ENCODE measurements around the gene C1orf94. TPM values are rescaled to one million over a fixed set of nuclear protein-coding genes. Genes with fewer than 3 reads are reported as not detected.

C1orf94 gene
- under 1 TPM in 1 of 4 donors, not detected in 3; 0.13 TPM for total RNA-seq

- 5 to 7% methylated on average over 28 to 44 of the region's 58 CpGs for WGBS, 2 donors
- intact Hi-C loops (cut with DNase I; ENCODE audit: low total_unique reads), result no loop called here
- DNase-seq (ENCODE audit: low spot score in 2 of 2), result no peak
- H3K4me3 ChIP-seq (ENCODE audit: low read depth, poor library complexity, severe bottlenecking), result no peak within 1 kb of the TSS
- no peak for TF ChIP-seq POLR2A (IDR thresholded peaks at IDR 0.05)
- TF ChIP-seq, protein P1, sequence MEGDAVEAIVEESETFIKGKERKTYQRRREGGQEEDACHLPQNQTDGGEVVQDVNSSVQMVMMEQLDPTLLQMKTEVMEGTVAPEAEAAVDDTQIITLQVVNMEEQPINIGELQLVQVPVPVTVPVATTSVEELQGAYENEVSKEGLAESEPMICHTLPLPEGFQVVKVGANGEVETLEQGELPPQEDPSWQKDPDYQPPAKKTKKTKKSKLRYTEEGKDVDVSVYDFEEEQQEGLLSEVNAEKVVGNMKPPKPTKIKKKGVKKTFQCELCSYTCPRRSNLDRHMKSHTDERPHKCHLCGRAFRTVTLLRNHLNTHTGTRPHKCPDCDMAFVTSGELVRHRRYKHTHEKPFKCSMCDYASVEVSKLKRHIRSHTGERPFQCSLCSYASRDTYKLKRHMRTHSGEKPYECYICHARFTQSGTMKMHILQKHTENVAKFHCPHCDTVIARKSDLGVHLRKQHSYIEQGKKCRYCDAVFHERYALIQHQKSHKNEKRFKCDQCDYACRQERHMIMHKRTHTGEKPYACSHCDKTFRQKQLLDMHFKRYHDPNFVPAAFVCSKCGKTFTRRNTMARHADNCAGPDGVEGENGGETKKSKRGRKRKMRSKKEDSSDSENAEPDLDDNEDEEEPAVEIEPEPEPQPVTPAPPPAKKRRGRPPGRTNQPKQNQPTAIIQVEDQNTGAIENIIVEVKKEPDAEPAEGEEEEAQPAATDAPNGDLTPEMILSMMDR (IDR thresholded peaks at IDR 0.05), result no peak
Measured at GRCh38 chr1:34176830-34177603, at the start of gene C1orf94. Gene C1orf94, plus strand, starts transcription at chr1:34176907. Its CDS starts 883 bp downstream, at chr1:34177790.

GRCh38 chr1:34127006-34128000, 49.4 kb upstream of the C1orf94 start:
- no peak for DNase-seq (ENCODE audit: low spot score in 2 of 2)
- intact Hi-C loops (cut with DNase I; ENCODE audit: low total_unique reads), result no loop called here
- no peak for TF ChIP-seq POLR2A (IDR thresholded peaks at IDR 0.05)
- TF ChIP-seq, protein P1 (IDR thresholded peaks at IDR 0.05), result no peak
- 80 to 82% methylated on average over 15 of the region's 15 CpGs for WGBS, 2 donors
- no peak overlapping the region for H3K4me3 ChIP-seq (ENCODE audit: low read depth, poor library complexity, severe bottlenecking)

DNA sequence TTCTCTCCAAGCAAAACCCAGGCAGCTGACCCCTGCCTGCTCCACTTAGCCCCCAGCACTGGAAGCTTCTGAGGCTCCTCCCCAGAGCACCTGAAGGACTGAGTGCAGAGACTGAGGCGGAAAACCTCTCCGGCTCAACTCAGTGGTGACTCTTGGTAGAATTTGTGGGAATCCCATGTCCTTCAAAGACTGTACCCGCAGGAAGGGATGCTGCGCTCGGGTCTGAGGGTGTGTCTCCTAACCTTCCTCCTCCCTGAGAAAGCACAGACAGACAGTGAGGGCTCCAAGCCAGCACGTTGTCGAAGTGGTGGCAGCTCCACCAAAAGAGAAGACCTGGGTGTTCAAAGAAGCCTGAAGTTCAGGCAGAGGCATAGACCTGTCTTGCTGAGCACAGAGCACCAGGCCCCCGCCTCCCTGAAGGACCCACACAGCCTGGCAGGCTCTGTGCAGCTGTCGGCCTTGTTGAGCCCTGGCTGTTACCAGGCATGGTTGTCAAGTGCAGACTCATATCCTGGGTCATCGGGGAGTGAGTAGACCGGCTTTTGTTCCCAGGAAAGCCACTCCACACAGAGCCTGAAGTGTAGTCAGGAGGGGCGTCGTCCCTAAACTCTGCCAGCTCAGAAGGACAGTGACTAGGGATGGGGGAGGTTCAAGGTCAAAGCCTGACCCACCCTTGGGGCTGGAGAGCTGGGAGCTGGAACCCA, 48.4 kb upstream of the C1orf94 start:
- intact Hi-C loops (cut with DNase I; ENCODE audit: low total_unique reads), result no loop called here

DNA sequence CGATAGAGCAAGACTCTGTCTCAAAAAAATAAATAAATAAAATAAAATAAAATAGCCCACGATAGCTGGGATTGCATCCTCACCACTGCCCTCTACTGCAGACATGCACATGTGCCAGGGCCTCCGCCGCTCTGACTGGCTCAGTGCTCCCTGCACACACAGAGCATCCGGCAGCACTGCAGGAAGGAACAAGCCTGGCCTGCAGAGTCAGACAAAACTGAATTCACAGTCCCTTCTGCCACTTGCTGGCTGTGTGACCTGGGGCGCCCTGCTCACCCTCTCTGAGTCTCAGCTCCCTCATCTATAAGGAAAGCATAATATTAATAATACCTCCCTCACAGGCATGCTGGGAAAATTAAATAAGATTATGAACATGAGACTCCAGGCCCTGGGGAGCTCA, 47.1 kb upstream of the C1orf94 start:
- no peak for DNase-seq (ENCODE audit: low spot score in 2 of 2)

More for the DNA sequence above, 48.4 kb upstream of the C1orf94 start:
- 86% methylated on average over 11 to 13 of the region's 13 CpGs for WGBS, 2 donors
- DNase-seq (ENCODE audit: low spot score in 2 of 2), result no peak
- H3K4me3 ChIP-seq (ENCODE audit: low read depth, poor library complexity, severe bottlenecking), result no peak overlapping the region
- TF ChIP-seq POLR2A (IDR thresholded peaks at IDR 0.05), result no peak
- TF ChIP-seq, protein P1 (IDR thresholded peaks at IDR 0.05), result no peak

GRCh38 chr1:34130306-34130705, 46.4 kb upstream of the C1orf94 start:
- intact Hi-C loops (cut with DNase I; ENCODE audit: low total_unique reads), result no loop called here
- no peak overlapping the region for H3K4me3 ChIP-seq (ENCODE audit: low read depth, poor library complexity, severe bottlenecking)
- no peak for DNase-seq (ENCODE audit: low spot score in 2 of 2)
- no peak for TF ChIP-seq POLR2A (IDR thresholded peaks at IDR 0.05)
- WGBS, 2 donors, result 76 to 82% methylated on average over 5 of the region's 5 CpGs

More for the DNA sequence above, 47.1 kb upstream of the C1orf94 start:
- no peak overlapping the region for H3K4me3 ChIP-seq (ENCODE audit: low read depth, poor library complexity, severe bottlenecking)
- TF ChIP-seq, protein P1 (IDR thresholded peaks at IDR 0.05), result no peak
- no peak for TF ChIP-seq POLR2A (IDR thresholded peaks at IDR 0.05)
- 85% methylated on average over 6 of the region's 6 CpGs for WGBS, 2 donors
- intact Hi-C loops (cut with DNase I; ENCODE audit: low total_unique reads), result no loop called here
